Body of pancreas (tissue), 4 donors: ENCODE measurements around the gene DUSP16. TPM values are rescaled to one million over a fixed set of nuclear protein-coding genes. Genes with fewer than 3 reads are reported as not detected.

Source experiments
- ATAC-seq: fragments of 150-250 bp; one replicate; pipeline ENCODE4 v1.9.1; 2016
- DNase-seq, 4 donors: peaks; one replicate each; pipeline ENCODE4 v3.0.0-alpha.2; 2019
- H3K27ac ChIP-seq, 4 donors: fragments of 200-600 bp; sonication (generic); 1 replicate in 3 of 4; 2 replicates in 1 of 4; pipeline versions ENCODE4 v1.5.1 to v1.6.1; 2016 to 2019; ENCODE audit warnings: mild to moderate bottlenecking in 1 of 4, mixed read lengths in 1 of 4, moderate library complexity in 1 of 4
- H3K27me3 ChIP-seq, 2 donors: fragments of 200-600 bp; sonication (generic); one replicate each; pipeline ENCODE4 v1.6.0; 2016; ENCODE audit warnings: mild to moderate bottlenecking in 1 of 2
- H3K36me3 ChIP-seq, 2 donors: fragments of 200-600 bp; sonication (generic); replicated peaks in 1 of 2; 2 replicates each; pipeline ENCODE4 v1.5.1; 2016; ENCODE audit warnings: low read depth in 2 of 2; ENCODE audit not compliant: insufficient read depth in 1 of 2
- H3K4me1 ChIP-seq: fragments of 200-600 bp; sonication (generic); one replicate; pipeline ENCODE4 v1.6.0; 2016
- H3K4me3 ChIP-seq, 2 donors: fragments of 200-600 bp; sonication (generic); 1 replicate in 1 of 2; 2 replicates in 1 of 2; pipeline ENCODE4 v1.5.1; 2016 to 2019
- H3K9me3 ChIP-seq, 3 donors: fragments of 200-600 bp; sonication (generic); 1 replicate in 2 of 3; 2 replicates in 1 of 3; pipeline ENCODE4 v1.5.1; 2016
- CTCF ChIP-seq, 7 experiments: fragments of 450-650 bp in 4 of 7; fragments of 200-600 bp in 3 of 7; sonication (generic) in 3 of 7; IDR thresholded peaks; one replicate each; pipeline ENCODE4 v1.5.1; 2016 to 2019; ENCODE audit warnings: antibody characterized with exemption in 7 of 7
- POLR2A ChIP-seq, 3 donors: fragments of 450-650 bp; IDR thresholded peaks; one replicate each; pipeline ENCODE4 v1.6.1; 2016; ENCODE audit warnings: antibody characterized with exemption in 3 of 3, mild to moderate bottlenecking in 2 of 3
- WGBS, 2 donors: methylation state at CpG; one replicate each; pipeline ENCODE4 v1.1.5; 2017; 5-methylcytosine and 5-hydroxymethylcytosine counted together
- intact Hi-C: fragments of 100-400 bp; cut with DNase I; formaldehyde crosslinking; loops from one replicate; pipeline ENCODE4 v1.15.1; 2023
- total RNA-seq, 2 donors: library from RNA; depleted of rRNA; stranded (reverse); fragments of >200 nt; gene quantifications; one replicate each; pipeline ENCODE4 v1.1.0, GENCODE V29; 2016

Gene DUSP16
- total RNA-seq, 2 donors from 2014 or later = 30.3 to 32.9 TPM

GRCh38 chr12:12445882-12446181, 116.8 kb downstream of the DUSP16 start:
- H3K4me1 ChIP-seq = peaks cover 53% of the 10 kb centered on the region
- H3K36me3 ChIP-seq = no peaks in the 10 kb centered on the region
- DNase-seq (no peak), ATAC-seq (no peak)
- H3K27ac ChIP-seq = no peak overlapping the region
- TF ChIP-seq POLR2A (IDR thresholded peaks at IDR 0.05) (no peak), CTCF (IDR thresholded peaks at IDR 0.05) (no peak)
- WGBS, 2 donors = 98% methylated on average over 2 of the region's 2 CpGs
- intact Hi-C loops = no loop called here
- no peaks in the 10 kb centered on the region for H3K27me3 ChIP-seq
- no peaks in the 10 kb centered on the region for H3K9me3 ChIP-seq
- no peak overlapping the region for H3K4me3 ChIP-seq

DNA sequence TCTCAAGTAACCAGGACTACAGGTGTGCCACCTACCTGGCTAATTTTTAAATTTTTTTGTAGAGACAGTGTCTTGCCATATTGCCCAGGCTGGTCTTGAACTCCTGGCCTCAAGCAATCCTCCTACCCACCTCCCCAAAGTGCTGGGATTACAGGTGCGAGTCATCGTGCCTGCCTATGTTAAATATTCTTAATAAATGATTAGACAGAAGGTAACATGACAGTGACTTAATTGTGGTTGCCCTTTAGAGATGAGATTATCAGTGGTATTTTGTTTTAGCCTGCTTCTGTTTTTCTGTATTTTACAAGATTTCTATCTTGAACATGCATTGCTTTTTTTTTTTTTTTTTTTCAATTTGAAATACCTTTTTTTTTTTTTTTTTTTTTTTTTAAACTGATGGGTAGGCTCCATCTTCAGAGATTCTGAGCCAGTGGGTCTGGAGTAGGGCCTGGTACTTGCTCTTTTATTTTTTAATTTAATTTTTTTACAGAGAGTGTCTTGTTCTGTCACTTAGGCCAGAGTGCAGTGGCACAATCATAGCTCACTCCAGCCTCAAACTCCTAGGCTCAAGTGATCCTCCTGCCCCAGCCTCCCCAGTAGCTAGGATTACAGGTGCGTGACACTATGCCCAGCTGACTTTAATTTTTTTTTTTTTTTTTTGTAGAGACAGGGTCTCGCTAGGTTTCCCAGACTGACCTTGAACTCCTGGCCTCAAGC, 117.3 kb downstream of the DUSP16 start:
- TF ChIP-seq CTCF (IDR thresholded peaks at IDR 0.05) (no peak), POLR2A (IDR thresholded peaks at IDR 0.05) (no peak)
- Histone ChIP-seq H3K4me1 (peaks cover 49% of the 10 kb centered on the region), H3K27me3 (no peaks in the 10 kb centered on the region), H3K27ac (no peak overlapping the region), H3K4me3 (no peak overlapping the region), H3K9me3 (no peaks in the 10 kb centered on the region), H3K36me3 (no peaks in the 10 kb centered on the region)
- WGBS, 2 donors = 83 to 95% methylated on average over 4 of the region's 4 CpGs
- DNase-seq = no peak
- no peak for ATAC-seq
- intact Hi-C loops = no loop called here

DNA sequence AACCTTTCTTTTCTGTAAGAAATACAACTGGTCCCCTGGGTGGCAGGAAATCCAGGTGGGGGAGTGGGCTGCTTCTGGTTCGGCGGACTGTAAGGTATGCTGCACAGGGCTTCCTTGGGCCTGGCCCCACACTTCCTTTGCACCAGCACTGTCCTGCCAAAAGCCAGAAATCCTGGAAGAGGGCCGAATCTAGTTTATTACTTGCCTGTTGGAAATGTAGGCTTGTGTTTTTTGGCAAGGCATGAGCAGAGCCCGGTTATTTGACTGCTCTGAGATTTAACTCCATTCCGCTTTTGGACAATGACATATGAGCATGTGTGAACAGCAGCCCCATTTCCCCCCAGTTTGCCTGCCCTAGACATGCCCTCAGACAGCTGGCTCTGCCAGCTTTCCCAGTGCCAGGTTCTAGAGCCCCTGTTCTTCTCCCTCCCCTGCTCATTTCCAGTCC, 119.2 kb downstream of the DUSP16 start:
- no peak for TF ChIP-seq CTCF (IDR thresholded peaks at IDR 0.05)
- TF ChIP-seq POLR2A (IDR thresholded peaks at IDR 0.05) = no peak
- Histone ChIP-seq H3K27ac (peak overlapping the region; percentile 21 to 65 (median 30)), H3K9me3 (no peaks in the 10 kb centered on the region), H3K4me3 (no peak overlapping the region), H3K36me3 (no peaks in the 10 kb centered on the region), H3K27me3 (no peaks in the 10 kb centered on the region), H3K4me1 (peaks cover 33% of the 10 kb centered on the region)
- ATAC-seq (no peak), DNase-seq (peak in 2 of 4 donors; percentile 21 to 41)
- 38 to 64% methylated on average over 5 of the region's 5 CpGs for WGBS, 2 donors
- intact Hi-C loops = no loop called here

DNA sequence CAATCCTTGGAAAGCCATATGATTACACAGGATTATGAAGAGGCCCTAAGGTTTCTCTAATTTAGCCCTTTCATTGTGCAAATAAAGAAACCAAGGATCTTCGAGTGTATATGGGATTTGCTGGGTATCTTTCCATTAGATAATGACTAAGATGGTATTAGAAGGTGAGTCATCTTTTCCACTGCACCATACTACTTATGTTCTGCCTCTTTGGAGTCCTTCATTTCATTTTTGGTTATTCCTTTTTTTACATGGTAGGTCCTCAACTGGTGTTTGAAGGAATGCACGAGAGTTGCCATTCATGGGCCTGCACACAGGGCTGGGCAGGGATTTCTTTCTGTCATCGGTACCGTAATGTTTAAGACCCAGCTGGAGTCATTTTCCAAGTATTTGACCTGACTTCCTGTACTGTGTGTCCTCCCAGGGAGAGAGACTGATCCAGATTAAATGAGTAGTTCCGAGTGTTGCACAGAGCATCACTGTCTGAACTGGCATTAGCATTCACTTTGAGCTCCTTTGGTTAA, 120.1 kb downstream of the DUSP16 start:
- TF ChIP-seq CTCF (IDR thresholded peaks at IDR 0.05) (no peak), POLR2A (IDR thresholded peaks at IDR 0.05) (no peak)
- 73 to 75% methylated on average over 5 of the region's 5 CpGs for WGBS, 2 donors
- H3K36me3 ChIP-seq = no peaks in the 10 kb centered on the region
- no peaks in the 10 kb centered on the region for H3K9me3 ChIP-seq
- DNase-seq (no peak), ATAC-seq (peak; percentile 36)
- H3K4me3 ChIP-seq = no peak overlapping the region
- intact Hi-C loops = no loop called here
- H3K27ac ChIP-seq = peak overlapping the region in 3 of 4 donors; percentile 36 to 65 (median 47)
- peaks cover 33% of the 10 kb centered on the region for H3K4me1 ChIP-seq
- H3K27me3 ChIP-seq = no peaks in the 10 kb centered on the region
